Lung (tissue), 12 donors: Measurements from ENCODE around the gene DDX10. TPM values are rescaled to one million over a fixed set of nuclear protein-coding genes. Genes with fewer than 3 reads are reported as not detected.
"Not testable (repeated sequence)": the region's sequence is repeated elsewhere in the genome, so short reads cannot be mapped to it uniquely, and the experiment has no call there.

ENCODE experiments used
- ATAC-seq: fragments of 200-7000 bp; cut with Tn5 transposase; one replicate; pipeline ENCODE4 v1.9.1; 2020; ENCODE audit warnings: moderate number of reproducible peaks; ENCODE audit not compliant: insufficient read depth, low FRiP score
- DNase-seq, 3 donors: peaks; one replicate each; pipeline ENCODE4 v3.0.0-alpha.2; 2013 to 2017
- H3K27ac ChIP-seq, 2 donors: one replicate each; pipeline ENCODE4 v1.5.1; 2013; ENCODE audit warnings: mild to moderate bottlenecking in 2 of 2, moderate library complexity in 2 of 2, control low read depth in 1 of 2, inconsistent platforms in 1 of 2, low read depth in 1 of 2, low read length in 1 of 2
- H3K27me3 ChIP-seq, 3 donors: one replicate each; pipeline ENCODE4 v1.5.1; 2013; ENCODE audit warnings: low read length in 2 of 3; ENCODE audit not compliant: control insufficient read depth in 3 of 3, insufficient read depth in 3 of 3
- H3K36me3 ChIP-seq, 4 donors: one replicate each; pipeline ENCODE4 v1.5.1; 2013; ENCODE audit warnings: low read length in 4 of 4, mild to moderate bottlenecking in 1 of 4, moderate library complexity in 1 of 4; ENCODE audit not compliant: control insufficient read depth in 4 of 4, insufficient read depth in 4 of 4
- H3K4me1 ChIP-seq, 5 donors: one replicate each; pipeline ENCODE4 v1.5.1; 2013; ENCODE audit warnings: low read length in 5 of 5, mild to moderate bottlenecking in 2 of 5, moderate library complexity in 1 of 5; ENCODE audit not compliant: control insufficient read depth in 5 of 5, insufficient read depth in 5 of 5
- H3K4me3 ChIP-seq: one replicate; pipeline ENCODE4 v1.5.1; 2013; ENCODE audit warnings: mild to moderate bottlenecking, control low read depth, moderate library complexity
- H3K9ac ChIP-seq, 2 donors: one replicate each; pipeline ENCODE4 v1.5.1; 2013; ENCODE audit warnings: low read length in 2 of 2, control low read depth in 1 of 2; ENCODE audit not compliant: insufficient read depth in 1 of 2
- H3K9me3 ChIP-seq, 4 donors: one replicate each; pipeline ENCODE4 v1.5.1; 2013; ENCODE audit warnings: low read length in 3 of 4, mild to moderate bottlenecking in 1 of 4, moderate library complexity in 1 of 4; ENCODE audit not compliant: control insufficient read depth in 4 of 4, insufficient read depth in 3 of 4
- CTCF ChIP-seq: IDR thresholded peaks from 2 replicates; pipeline ENCODE4 v1.5.1; 2012; ENCODE audit warnings: mild to moderate bottlenecking; ENCODE audit errors: control extremely low read depth, extremely low read depth
- WGBS, 2 donors: extraction: QIAGEN DNeasy Blood & Tissue Kit; methylation state at CpG; one replicate each; pipeline ENCODE4 v1.1.7; 2013; 5-methylcytosine and 5-hydroxymethylcytosine counted together
- polyA plus RNA-seq, 2 donors: library from polyadenylated mRNA; stranded (reverse); fragments of 200-250 nt; gene quantifications; one replicate each; pipeline ENCODE4 v1.2.1, GENCODE V29; 2013
- total RNA-seq, 2 donors: library from RNA; depleted of rRNA in 1 of 2; stranded (reverse); fragments of >200 nt in 1 of 2; gene quantifications; one replicate each; pipeline ENCODE4 v1.2.1, GENCODE V29; 2014 to 2021
- donor health status: control.
- donor health status: control.
- donor health status: Bipolar disorder and iron deficiency.
- donor health status: healthy.
- donor health status: DM: yes; HTN: yes; CAD: no.

Gene DDX10
- total and polyA plus RNA-seq, 4 donors: 13.9 to 30.5 (median 18.8) TPM

GRCh38 chr11:108813086-108813485 is 148.2 kb downstream of the DDX10 start:
- no peaks in the 10 kb centered on the region for H3K36me3 ChIP-seq
- no peaks in the 10 kb centered on the region for H3K9me3 ChIP-seq
- no peak overlapping the region for H3K9ac ChIP-seq
- no peak overlapping the region for H3K4me3 ChIP-seq
- TF ChIP-seq CTCF: no peak
- H3K4me1 ChIP-seq: no peaks in the 10 kb centered on the region
- H3K27ac ChIP-seq: no peak overlapping the region
- DNase-seq (no peak), ATAC-seq (no peak)
- no peaks in the 10 kb centered on the region for H3K27me3 ChIP-seq
- WGBS, 2 donors: 96 to 97% methylated on average over 2 of the region's 2 CpGs

GRCh38 chr11:108817976-108818375 is 153.1 kb downstream of the DDX10 start:
- Histone ChIP-seq H3K4me3 (no peak overlapping the region), H3K27ac (no peak overlapping the region), H3K27me3 (no peaks in the 10 kb centered on the region), H3K4me1 (no peaks in the 10 kb centered on the region), H3K9me3 (no peaks in the 10 kb centered on the region), H3K9ac (no peak overlapping the region), H3K36me3 (no peaks in the 10 kb centered on the region)
- ATAC-seq: no peak
- DNase-seq: no peak
- 68 to 88% methylated on average over 5 of the region's 5 CpGs for WGBS, 2 donors
- TF ChIP-seq CTCF: no peak

- Histone ChIP-seq H3K4me1 (no peaks in the 10 kb centered on the region), H3K4me3 (no peak overlapping the region), H3K36me3 (no peaks in the 10 kb centered on the region), H3K9ac (no peak overlapping the region), H3K9me3 (no peaks in the 10 kb centered on the region), H3K27ac (no peak overlapping the region), H3K27me3 (no peaks in the 10 kb centered on the region)
- DNase-seq: no peak
- no peak for TF ChIP-seq CTCF
- 20 to 57% methylated on average over 1 of the region's 1 CpG for WGBS, 2 donors
- ATAC-seq: no peak
Measured at GRCh38 chr11:108818971-108819370, 154.1 kb downstream of the DDX10 start.

GRCh38 chr11:108819957-108820356 is 155.1 kb downstream of the DDX10 start:
- no peak overlapping the region for H3K4me3 ChIP-seq
- 39 to 75% methylated on average over 2 of the region's 2 CpGs for WGBS, 2 donors
- H3K27ac ChIP-seq: no peak overlapping the region
- TF ChIP-seq CTCF: no peak
- no peak overlapping the region for H3K9ac ChIP-seq
- H3K27me3 ChIP-seq: no peaks in the 10 kb centered on the region
- H3K36me3 ChIP-seq: no peaks in the 10 kb centered on the region
- peaks cover 0 to 1% (median 0%) of the 10 kb centered on the region in 5 donors for H3K4me1 ChIP-seq
- no peak for ATAC-seq
- DNase-seq: no peak
- H3K9me3 ChIP-seq: no peaks in the 10 kb centered on the region

GRCh38 chr11:108823960-108824359 is 159.1 kb downstream of the DDX10 start:
- H3K4me1 ChIP-seq, DNase-seq, H3K4me3 ChIP-seq, H3K27me3 ChIP-seq, H3K9me3 ChIP-seq, H3K27ac ChIP-seq, ATAC-seq, H3K36me3 ChIP-seq, H3K9ac ChIP-seq: not testable (repeated sequence)
- 97% methylated on average over 11 of the region's 11 CpGs for WGBS, 2 donors
